Measurements from ENCODE around the gene TSSK2.

The TSSK2 gene

GRCh38 chr22:19086417-19086816 is 44.7 kb upstream of the TSSK2 start:
- TF ChIP-seq CTCF (IDR thresholded peaks at IDR 0.05; ENCODE audit: insufficient read depth, low read depth, low read length, missing control alignments): no peak
- no peak overlapping the region for H3K4me3 ChIP-seq (ENCODE audit: low read depth, low read length)
- DNase-seq (ENCODE audit: low read depth): no peak

GRCh38 chr22:19086896-19087295 is 44.2 kb upstream of the TSSK2 start:
- no peak overlapping the region for H3K4me3 ChIP-seq (ENCODE audit: low read depth, low read length)
- no peak for TF ChIP-seq CTCF (IDR thresholded peaks at IDR 0.05; ENCODE audit: insufficient read depth, low read depth, low read length, missing control alignments)
- no peak for DNase-seq (ENCODE audit: low read depth)

GRCh38 chr22:19088866-19089595 is 42.1 kb upstream of the TSSK2 start:
- no peak overlapping the region for H3K4me3 ChIP-seq (ENCODE audit: low read depth, low read length)
- DNase-seq (ENCODE audit: low read depth): no peak
- TF ChIP-seq CTCF (IDR thresholded peaks at IDR 0.05; ENCODE audit: insufficient read depth, low read depth, low read length, missing control alignments): no peak

GRCh38 chr22:19090183-19090582 is 40.9 kb upstream of the TSSK2 start:
- no peak for DNase-seq (ENCODE audit: low read depth)
- no peak for TF ChIP-seq CTCF (IDR thresholded peaks at IDR 0.05; ENCODE audit: insufficient read depth, low read depth, low read length, missing control alignments)
- no peak overlapping the region for H3K4me3 ChIP-seq (ENCODE audit: low read depth, low read length)

- DNase-seq (ENCODE audit: low read depth): no peak
- H3K4me3 ChIP-seq (ENCODE audit: low read depth, low read length): no peak overlapping the region
- TF ChIP-seq CTCF (IDR thresholded peaks at IDR 0.05; ENCODE audit: insufficient read depth, low read depth, low read length, missing control alignments): no peak
Observed at GRCh38 chr22:19090586-19091127, 40.5 kb upstream of the TSSK2 start.

GRCh38 chr22:19092725-19093124 is 38.4 kb upstream of the TSSK2 start:
- TF ChIP-seq CTCF (IDR thresholded peaks at IDR 0.05; ENCODE audit: insufficient read depth, low read depth, low read length, missing control alignments): no peak
- no peak for DNase-seq (ENCODE audit: low read depth)

More at GRCh38 chr22:19092725-19093124, 38.4 kb upstream of the TSSK2 start:
- no peak overlapping the region for H3K4me3 ChIP-seq (ENCODE audit: low read depth, low read length)

Measured in GM12865 (cell line).